NCI-H748 treated with DMSO at 0.1 percent for 48 hours (cell line): ENCODE measurements around the gene PDX1.

Experiments used
- DNase-seq: peaks from one replicate; lab custom pipeline; 2025; lab: John Stamatoyannopoulos, UW

The PDX1 gene

GRCh38 chr13:27922883-27923612 lies 3.2 kb downstream of the PDX1 start:
- no peak for DNase-seq

GRCh38 chr13:27923794-27924528 lies 4.2 kb downstream of the PDX1 start:
- no peak for DNase-seq

GRCh38 chr13:27924529-27925141 lies 4.8 kb downstream of the PDX1 start:
- DNase-seq: no peak

- DNase-seq: no peak
These were observed 5.6 kb downstream of the PDX1 start for GRCh38 chr13:27925220-27925991.

DNA sequence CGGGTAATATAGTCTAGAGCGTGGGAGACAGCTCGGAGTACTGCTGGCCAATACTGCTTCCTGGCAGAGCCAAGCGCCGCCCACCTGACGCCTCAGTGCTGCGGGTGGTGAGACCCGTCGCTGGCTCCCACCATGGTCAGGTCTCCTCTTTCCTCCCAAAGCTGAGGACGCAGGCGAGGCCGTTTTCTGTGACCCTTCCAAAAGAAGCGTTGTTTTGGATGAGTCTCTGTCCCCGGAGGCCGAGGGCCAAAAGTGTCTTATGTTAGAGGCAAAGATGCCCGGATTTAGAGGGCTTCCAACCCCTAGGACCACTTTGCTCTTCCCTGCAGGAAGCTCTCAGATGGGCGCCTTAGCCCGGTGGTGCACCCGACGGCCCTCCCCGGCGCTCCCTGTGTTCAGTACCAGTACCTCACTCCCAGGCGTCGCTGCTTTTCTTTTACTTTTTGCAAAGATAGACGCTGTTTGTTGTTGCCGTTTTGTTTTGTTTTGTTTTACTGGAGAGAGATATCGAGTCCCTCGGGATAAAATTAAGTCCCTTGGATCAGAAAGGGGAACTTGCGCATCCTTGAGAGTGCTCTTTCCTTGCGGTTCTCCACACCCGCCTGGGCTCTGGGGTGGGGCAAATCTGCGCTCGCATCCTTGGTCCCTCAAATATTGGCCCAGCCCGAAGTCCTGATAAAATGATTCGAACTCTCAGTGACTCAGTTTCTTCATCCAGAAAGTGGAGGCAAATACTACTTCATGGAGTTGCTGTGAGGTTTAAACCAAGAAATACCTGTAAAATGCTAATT lies 7.0 kb downstream of the PDX1 start:
- no peak for DNase-seq

GRCh38 chr13:27927444-27928352 lies 7.9 kb downstream of the PDX1 start:
- DNase-seq: no peak

GRCh38 chr13:27928353-27928804 lies 8.6 kb downstream of the PDX1 start:
- DNase-seq: no peak

DNA sequence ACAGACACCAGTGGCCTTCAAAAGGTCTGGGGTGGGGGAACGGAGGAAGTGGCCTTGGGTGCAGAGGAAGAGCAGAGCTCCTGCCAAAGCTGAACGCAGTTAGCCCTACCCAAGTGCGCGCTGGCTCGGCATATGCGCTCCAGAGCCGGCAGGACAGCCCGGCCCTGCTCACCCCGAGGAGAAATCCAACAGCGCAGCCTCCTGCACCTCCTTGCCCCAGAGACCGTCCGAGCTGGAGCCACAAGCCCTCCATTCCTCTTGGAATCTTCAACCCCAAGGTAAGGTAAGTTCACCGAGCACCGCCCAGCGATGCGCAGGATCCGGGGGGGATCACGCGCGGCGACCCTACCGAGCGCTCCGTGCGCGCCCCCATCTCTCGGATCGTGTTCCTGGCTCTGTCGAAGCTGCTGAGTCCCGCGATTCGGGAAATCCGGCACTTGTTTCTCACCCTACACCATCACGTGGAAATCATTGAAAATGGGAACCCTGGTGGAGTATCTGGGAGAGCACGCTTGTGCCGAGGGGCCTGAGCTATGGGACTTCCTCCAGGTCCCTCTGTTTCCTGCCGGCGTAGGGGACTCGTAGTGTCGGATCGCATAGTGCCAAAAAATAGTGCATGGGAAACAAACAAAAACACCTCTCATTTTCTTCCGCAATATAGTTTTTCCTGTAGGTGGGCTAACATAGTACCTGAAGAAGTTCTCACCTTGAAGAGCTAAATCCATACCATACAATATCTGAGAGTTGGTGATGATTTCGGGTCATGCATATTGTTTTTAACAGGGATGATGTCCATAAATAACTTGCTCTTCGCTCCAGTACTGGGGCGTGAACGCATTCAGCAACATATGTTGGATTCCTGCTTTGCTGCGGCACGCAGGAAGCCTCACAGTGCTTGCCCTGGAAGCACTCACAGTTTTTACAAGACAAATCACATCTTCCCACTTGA lies 9.3 kb downstream of the PDX1 start:
- DNase-seq: no peak

GRCh38 chr13:27929868-27930267 lies 10.1 kb downstream of the PDX1 start:
- DNase-seq: no peak

DNA sequence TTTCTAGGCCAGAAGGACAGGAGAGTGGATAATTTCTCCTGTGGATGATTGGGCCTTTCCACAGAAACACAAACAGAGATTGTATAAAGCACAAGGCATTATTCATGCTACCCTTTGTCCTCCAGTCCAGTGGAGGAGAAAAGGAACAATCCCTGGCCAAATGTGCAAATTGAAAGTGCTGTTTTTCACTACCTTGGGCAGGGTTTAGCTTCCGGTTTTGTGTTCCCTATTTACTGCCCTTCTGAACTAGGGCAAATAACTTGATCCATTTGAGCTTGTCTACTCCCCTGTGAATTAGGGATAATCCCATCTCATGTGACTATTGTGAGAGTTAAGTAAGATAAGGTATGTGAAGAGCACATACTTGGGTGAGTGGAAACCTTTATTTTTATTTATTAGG lies 13.3 kb downstream of the PDX1 start:
- DNase-seq: no peak

DNA sequence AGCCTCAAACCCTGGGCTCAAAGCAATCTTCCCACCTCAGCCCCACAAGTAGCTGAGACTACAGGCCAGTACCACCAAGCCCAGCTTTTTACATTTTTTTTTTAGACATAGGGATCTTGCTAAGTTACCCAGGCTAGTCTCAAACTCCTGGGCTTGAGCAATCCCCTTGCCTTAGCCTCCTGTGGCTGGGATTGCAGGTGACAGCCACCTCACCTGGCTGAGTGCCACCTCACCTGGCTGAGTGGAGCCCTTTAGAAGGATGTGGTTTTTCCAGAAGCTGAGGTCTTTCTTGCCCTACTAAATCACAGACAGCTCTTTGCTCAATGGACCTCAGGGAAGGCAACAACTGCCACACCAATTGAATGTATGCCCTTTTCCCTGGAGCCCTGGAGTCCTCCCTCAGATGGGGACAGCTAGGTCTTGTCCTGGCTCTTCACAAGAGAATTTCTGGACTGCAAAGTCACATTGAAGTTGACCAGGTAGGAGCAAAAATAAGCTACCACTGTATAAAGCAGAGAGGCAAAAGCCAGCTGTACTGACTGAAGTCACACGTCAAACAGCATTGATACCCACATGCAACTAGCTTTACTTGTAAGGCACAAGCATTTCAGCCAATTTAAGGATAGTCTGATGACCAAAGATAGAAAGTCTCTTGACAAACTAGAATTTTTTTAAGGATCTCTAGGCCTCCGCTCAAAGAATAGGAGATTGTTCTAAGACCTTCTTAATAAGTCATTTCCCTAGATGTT lies 14.0 kb downstream of the PDX1 start:
- DNase-seq: no peak

DNA sequence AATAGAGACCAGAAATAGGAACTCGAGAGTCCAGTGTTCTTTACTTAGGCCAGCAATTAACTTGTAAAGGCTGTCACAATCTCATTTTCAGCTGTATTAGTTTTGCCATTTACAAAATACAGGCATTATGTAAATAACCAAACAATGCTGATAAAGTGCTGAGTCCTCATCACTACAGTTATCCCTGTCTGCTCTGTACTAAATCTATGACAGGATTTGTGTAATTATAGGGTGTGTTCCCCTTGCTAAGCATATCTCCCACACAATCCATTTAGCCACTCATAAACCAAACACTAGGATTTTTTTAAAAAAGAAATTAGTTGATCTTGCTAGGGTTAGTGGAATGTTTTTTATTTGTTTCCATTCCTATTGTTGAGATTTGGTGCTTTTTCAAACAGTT lies 23.2 kb downstream of the PDX1 start:
- peak; percentile 98 for DNase-seq

GRCh38 chr13:27952876-27953675 lies 33.3 kb downstream of the PDX1 start:
- DNase-seq: no peak

- DNase-seq: peak; percentile 92
These were observed 34.0 kb downstream of the PDX1 start for GRCh38 chr13:27953676-27954405.

DNA sequence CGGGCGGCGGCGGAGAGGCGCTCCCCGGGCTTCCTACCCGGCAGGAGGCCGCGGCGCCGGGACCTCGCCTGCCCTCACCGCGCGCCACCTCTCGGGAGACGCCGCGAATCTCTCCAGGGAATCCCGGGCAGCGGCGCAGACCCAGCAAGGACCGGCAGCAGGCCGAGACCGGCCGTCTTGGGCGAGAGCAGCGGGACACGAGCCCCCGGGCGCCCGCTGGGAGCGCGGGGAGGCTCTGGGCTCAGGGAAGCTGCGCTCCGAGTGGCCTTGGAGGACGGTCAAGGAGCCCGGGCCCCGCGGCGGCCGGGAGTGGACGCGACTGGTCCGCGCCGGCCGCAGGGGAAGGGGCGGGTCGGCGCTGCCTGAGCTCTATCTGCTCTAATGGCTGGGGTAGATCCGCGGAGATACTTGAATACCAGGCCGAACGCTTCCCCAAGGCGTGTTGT lies 34.6 kb downstream of the PDX1 start:
- no peak for DNase-seq

DNA sequence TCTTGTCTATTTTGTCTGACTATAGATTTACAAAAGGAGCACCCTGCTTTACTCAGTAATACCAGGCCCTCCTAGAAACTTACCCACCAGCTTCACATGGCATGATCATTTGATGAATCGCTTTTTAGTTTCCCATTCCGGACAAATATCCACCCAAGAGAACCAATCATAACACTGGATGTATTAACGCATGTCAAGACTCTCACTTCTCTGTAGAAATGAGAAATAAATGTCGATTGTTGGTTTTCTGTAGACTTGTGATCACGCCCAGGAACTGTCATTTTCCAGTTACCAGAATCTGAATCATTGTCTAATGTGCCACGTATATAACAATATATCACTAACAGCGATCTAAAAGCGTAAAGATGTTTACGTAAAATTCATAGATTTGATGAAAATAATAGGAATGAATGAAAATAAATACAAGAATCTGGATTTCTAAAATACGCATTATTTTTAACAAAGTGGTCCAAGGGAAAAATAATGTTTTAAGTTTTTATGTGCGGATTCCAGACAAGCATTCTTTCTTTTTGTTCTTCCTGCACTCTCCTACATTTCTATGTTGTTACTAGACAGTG lies 35.3 kb downstream of the PDX1 start:
- DNase-seq: no peak
